ENCODE measurements around the gene SLC16A1.

- TF ChIP-seq ZBTB33 (IDR thresholded peaks at IDR 0.05; ENCODE audit: borderline replicate concordance, low read depth) (no peak), RAD21 (IDR thresholded peaks at IDR 0.05; ENCODE audit: low read length) (no peak), SMC3 (IDR thresholded peaks at IDR 0.05; ENCODE audit: low read depth, low read length) (no peak)
- TF ChIP-seq, protein P1, sequence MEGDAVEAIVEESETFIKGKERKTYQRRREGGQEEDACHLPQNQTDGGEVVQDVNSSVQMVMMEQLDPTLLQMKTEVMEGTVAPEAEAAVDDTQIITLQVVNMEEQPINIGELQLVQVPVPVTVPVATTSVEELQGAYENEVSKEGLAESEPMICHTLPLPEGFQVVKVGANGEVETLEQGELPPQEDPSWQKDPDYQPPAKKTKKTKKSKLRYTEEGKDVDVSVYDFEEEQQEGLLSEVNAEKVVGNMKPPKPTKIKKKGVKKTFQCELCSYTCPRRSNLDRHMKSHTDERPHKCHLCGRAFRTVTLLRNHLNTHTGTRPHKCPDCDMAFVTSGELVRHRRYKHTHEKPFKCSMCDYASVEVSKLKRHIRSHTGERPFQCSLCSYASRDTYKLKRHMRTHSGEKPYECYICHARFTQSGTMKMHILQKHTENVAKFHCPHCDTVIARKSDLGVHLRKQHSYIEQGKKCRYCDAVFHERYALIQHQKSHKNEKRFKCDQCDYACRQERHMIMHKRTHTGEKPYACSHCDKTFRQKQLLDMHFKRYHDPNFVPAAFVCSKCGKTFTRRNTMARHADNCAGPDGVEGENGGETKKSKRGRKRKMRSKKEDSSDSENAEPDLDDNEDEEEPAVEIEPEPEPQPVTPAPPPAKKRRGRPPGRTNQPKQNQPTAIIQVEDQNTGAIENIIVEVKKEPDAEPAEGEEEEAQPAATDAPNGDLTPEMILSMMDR (IDR thresholded peaks at IDR 0.05), result no peak
These were observed 62.5 kb downstream of the SLC16A1 start for GRCh38 chr1:112893288-112894009.
